Inferior parietal cortex (tissue), 1 donor: Measurements from ENCODE around the gene ZNF175.

ENCODE experiments used
- DNase-seq: peaks from one replicate; pipeline ENCODE4 v3.0.0-alpha.2; 2016; ENCODE audit errors: extremely low spot score

Gene ZNF175

DNA sequence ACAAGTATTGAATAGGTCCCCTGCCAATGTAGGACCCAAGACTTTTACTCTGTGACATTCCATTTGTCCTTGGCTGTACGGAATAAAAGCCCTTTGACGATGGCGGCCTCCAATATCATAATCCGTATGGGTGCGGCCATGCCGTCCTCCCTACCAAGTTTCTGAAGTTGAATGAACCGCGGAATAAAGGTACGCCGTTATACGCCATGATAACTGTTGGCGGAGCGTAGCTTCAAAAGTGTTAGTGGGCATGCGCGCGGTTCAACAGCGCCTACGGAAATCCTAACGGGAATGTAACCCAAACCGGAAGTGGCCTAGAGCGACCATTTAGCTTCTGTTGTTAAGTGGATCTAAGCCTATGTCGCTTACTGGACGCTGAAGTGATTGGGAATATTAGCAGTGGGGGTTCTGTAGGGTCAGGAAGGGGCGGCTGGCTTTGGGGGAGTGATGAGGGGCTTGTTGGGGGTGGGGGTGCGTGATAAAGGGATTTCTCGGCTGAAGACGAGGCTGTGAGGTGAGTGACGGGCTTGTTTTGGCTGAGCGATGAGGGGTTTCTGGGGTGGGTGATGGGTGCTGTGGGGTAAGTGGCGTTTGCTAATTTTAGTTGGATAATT, at the start of gene ZNF175:
ZNF175 (plus strand) TSS at position 322 of the 614 bp plus-strand sequence. CDS start 2,047 bp downstream, outside the sequence.
- peak; percentile 100 for DNase-seq

DNA sequence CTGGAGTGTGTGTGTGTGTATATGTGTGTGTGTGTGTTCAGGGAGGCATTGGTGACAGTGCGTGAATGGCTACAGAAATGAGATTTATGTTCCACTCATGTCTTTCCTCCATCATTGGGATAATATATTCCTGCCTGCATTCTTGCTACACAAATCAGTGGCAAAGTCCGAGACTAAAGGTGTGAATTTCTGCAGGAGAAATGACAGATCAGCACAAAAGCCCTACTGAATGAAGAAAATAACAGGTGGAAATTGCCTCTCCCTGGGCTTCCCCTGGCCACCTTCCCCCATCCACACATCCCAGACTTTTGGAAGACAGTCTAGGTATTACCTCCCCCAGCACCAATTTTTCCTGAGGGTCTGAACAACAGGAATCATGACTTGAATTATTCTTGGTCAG, 49.7 kb upstream of the ZNF175 start:
- DNase-seq, result no peak

DNA sequence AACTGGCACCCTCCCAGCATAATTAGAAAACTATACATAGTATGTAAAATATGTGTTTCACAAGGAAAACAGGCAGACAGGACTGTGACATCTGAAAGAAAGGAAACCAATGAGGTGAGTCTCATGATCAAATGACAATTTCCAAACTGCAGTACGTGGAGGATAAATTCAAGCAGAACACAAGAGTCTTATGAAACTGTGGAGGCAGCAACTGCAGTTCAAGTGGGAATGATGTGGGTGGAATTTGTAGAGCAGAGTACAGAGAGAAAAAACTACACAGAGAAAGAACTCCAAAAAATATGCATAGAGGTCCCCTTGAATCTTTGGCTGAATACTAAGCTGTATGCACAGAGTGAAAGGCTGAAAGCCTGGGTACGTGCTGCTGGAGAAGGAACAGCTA, 49.3 kb upstream of the ZNF175 start:
- peak; percentile 41 for DNase-seq

DNA sequence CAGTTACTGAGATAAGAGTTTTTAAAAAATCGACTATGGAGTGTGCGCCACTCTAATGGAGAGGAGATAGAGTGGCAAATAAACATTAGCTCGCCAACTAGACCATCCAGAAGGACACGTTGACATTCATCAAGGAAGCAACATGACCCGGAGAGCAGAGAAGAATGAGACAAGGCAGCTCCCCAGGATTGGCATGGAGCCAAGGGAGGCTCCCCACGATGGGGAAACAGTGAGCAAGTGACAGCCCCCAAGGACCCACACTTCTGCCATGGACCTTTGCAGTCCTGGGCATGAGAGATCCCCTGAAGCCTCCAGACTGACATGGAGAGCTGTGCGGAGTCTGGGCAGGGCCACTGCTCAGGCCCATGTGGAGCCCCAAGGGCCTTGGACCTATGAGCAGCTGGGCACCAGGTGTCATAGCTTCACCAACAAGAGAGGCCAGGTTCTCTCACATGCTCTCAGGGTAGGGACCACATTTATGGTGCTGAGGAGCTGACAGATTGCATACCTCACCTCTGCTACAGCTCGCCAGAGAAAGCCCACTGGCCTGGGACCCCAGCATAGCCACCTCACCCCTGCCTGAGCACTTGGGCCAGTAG, 46.3 kb upstream of the ZNF175 start:
- DNase-seq, result no peak

DNA sequence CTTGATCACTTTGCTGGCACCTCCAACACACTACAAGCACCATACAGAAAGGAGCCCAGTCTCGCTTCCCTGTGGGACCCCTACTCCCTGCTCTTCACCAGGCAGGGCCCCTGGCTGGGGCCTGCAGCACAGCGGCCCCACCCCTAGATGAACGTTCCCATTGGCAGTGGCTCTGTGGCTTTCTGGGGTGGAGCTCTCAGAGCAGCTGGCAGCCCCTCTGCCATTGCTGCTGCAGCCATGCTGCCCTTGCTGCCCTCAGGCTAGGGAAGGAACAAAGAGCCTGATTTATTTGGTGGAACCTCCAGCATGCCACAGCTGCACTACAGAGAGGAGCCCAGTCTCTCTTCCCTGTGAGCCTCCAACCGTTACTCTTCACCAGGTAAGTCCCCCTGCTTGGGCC, 45.4 kb upstream of the ZNF175 start:
- DNase-seq, result no peak

DNA sequence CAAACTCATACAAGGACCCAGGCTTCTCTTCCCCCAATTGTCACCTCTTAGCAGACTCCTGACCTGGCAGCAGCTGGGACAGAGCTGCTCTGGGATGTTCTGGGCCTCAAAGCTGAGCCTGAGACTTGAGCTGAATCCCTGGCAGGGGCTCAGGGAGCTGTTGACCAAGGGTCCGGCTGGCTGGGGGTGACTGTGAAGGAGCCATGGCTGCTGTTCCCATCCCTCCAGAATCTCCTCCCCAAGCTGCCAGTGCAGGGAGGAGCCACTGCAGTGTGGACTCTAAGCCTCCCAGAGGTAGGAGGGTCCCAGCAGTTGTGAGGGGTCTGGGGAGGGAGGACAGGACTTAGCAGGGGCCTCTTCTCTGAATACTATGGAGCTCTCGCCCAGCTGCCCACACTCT, 41.8 kb upstream of the ZNF175 start:
- no peak for DNase-seq

DNA sequence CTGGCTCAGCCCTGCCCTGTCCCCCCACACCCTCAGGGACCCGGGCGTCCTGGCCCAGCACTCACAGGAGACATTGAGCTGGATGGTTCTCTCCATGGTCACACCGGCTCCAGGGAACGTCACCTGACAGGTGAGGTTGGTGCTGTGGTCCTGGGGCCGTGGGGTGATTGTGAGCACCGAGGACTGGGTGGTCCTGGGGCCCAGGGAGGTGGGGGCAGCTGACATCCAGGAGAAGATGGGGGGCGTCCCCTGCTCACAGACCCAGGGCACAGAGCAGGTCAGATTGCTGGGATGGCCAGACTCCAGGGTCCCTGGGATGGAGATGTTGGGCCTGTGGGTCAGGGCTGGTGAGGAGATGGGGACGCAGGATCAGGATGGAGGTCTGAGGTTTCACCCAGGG, 40.5 kb upstream of the ZNF175 start:
- no peak for DNase-seq

DNA sequence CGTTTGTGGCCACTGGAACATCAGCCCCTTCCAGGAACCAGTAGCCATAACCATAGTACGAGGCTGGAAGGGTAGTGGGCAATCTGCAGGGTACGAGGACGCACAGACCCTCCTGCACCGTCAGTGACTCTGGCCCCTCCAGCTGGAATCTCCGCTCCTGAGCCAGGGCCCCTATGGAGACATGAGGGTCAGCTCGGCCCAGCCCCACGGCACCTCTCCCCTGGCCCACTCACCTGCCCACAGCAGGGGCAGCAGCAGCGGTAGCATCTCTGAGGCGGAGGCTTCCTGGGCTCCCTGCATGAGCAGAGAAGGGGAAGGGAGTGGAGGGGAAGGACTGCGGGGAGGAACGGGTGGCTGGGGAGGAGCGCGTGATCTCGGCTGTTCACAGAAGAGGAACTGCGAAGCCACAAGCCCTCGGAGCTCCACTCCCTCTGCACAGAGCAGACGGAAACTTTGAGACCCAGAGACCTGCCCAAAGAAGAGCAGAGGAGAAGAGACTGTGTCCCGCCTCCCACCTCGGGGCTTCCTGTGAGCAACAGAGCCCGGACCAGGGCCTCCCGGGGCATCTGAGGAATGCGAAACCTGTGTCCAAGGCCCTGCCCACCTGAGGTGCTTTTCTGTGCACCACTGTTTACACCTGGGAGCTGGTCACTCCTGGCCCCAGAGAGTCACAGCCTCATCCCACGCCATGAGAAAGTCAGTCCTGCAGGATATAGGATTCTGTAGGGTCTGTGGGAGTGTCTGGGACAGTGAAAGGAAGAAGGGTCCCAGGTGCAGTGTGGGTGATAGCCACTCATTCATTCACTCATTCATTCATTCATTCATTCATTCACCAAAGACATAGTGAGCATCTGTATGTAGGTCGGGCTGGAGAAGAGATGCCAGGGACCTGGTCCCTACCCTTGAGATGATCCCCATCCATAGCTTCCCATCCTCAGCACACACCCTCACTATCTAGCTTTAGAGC, 39.5 kb upstream of the ZNF175 start, which contains the start of gene SIGLEC6:
SIGLEC6 (minus strand) TSS at position 322 of the 967 bp plus-strand sequence; CDS start at position 300, 22 bp downstream.
- peak; percentile 29 for DNase-seq

DNA sequence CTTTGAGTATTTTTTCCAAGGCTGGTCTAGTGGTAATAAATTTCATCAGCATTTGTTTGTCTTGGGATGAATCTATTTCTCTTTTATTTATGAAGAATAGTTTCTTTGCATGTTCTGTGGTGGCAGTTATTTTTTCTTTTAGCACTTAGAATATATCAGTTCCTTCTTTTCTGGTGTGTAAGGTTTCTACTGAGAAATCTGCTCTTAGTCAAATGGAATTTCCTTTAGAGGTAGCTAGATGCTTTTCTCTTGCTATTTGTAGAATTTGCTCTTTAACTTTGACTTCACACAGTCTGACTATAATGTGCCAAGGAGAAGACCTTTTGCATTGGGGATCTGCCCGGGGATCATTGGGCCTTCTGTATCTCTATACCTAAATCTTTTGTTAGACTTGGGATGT, 35.5 kb upstream of the ZNF175 start:
- no peak for DNase-seq

DNA sequence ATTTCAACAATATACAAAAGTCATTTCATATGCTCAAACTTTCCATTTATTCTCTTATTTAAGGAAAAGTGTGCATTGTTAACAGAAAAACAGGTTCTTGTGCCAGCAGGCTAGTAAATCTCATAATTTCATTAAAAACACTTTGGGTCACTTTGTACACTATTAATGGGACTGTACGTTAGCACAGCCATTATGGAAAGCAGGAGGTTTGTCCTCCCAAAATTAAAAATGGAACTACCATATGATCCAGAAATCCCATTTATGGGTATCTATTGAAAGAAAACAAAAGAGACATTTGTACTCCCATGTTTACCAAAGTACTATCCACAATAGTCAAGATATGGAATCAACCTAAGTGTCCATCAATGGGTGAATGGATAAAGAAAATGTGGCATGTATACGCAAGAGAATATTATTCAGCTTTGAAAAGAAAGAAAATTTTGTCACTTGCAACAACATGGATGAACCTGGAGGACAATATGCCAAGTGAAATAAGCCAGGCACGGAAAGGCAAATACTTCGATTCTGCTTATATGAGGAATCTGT, 31.2 kb upstream of the ZNF175 start:
- no peak for DNase-seq

DNA sequence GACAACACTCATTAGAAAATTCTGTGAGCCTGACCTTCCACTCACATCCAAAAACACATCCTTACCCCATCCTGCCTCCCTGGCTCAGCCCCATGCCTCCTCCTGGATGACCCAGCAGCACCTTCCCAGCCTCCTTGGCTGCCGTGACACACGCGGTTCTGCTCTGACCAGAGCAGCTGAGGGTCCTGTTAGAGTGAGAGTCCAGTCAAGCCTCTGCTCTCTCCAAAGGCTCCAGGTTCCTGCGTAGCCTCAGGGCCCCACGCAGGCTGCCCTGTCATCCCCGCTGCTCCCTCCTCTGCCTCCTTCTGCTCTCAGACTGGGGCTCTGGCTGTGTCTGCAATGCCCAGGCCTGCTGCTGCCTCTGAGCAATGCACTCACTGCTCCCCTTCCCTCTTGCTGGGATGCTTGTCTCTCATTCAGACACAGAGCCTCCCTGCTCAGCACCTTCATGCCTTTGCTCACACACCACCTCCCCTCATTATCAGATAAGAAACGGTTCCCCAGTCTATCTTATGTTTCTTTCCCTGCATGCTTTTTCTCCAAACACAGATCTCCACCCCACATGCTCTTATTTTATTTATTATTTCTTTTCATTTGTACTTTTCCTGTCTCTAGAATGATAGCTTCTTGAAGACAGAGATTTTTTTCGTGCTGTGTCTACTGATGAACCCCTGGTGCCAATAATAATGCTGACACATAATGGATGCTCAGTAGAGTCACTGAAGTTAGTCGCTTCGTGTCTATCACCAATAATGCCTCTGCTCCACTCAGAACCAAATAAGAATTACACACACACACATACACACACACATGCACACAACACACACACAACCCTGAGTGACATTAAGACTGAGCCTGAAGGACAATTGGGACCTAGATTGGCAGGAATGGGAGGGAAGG, 29.4 kb upstream of the ZNF175 start:
- DNase-seq, result no peak

DNA sequence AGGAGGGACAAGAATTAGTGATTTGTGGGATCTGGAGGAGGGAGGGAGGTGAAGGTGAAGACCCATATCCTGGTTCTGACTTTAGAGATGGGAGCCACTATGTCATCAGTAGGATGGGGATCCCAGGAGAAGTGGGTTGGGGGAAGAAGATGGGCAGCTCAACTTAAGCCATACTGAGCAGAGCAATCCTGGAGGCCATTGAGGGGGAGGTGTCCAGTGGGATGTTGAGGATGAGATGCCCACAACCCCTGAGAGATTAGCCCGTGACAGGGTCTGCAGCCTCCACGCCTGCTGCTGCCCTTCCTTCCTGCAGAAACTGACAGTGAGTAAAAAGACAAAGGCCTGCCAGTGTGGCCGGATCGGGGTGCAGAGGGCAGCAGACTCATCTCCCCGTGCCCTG, 28.4 kb upstream of the ZNF175 start:
- no peak for DNase-seq

DNA sequence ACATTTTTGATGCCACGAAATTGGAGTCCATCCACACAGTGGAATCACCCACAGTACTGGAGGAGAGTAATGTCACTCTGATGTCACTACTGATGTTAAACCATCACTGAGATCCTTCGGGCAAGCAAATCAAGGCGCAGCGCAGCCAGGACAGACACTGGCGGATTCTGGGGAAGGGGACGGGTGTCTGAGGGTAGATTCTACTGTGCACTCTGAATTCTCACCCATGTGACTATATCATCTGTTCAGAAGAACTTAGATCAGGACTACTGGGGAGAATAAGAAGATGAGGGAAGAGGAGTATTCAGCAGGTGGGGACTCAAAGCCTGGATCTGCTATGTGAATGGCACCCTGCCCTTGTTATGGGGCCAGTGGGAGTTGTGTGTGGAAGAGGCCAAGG, 27.0 kb upstream of the ZNF175 start:
- DNase-seq, result no peak

DNA sequence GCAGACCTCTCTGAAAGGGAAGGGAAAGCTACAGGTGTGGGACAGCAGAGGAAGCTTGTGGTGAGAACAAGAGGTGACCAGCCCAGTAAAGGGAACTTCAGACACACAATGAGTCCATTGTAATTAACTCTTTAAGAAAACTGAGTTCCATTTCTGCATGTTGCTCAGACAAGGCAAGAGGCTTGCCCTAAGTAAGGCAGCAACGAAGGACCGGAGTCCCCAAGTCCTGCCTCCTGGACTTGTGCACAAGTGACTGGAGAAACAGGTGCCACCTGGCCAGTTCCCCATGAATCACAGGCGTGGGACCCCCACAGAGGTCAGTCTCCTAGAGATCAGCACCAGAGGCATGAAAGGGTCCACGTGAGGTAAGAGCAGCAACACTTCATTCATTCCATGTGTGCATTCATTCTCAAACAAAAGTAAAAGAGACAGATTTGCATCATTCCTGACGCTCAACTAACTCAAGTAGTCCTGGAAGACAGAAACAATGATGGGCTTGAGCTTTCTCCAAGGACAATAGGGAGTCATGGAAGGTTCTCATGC, 24.9 kb upstream of the ZNF175 start:
- no peak for DNase-seq

DNA sequence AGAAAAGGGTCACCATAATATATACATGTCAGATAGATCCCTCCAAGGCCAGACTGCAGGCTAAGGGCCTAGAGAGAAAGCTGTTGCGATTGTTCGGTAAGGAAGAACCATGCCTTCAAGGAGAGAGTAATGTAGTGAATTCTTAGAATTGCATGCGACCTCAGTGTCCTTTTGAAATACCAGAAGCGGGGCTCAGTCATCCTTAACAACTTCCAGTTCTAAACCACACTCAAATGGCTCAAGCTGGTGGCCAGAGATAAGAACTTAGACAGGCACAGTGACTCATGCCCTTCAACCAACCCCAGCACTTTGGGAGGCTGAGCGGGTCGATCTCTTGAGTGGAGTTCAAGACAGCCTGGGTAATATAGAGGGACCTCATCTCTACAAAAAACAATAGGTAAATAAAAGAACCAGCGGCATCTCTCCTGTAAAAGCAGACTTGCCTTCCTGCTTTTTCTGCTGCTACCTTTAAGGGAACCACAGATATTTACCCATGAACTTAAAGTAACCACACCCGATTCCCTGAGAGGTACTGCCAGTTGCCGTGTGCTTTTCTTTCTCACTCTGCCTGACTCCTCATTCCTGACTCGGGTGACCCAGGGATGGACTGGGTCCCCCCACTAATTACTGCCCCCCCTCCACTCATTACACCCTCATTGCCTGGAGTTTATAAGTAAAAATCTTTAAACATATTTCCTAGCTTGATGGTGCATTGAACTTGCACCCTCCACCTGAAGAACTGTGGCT, 24.3 kb upstream of the ZNF175 start:
- peak; percentile 46 for DNase-seq

DNA sequence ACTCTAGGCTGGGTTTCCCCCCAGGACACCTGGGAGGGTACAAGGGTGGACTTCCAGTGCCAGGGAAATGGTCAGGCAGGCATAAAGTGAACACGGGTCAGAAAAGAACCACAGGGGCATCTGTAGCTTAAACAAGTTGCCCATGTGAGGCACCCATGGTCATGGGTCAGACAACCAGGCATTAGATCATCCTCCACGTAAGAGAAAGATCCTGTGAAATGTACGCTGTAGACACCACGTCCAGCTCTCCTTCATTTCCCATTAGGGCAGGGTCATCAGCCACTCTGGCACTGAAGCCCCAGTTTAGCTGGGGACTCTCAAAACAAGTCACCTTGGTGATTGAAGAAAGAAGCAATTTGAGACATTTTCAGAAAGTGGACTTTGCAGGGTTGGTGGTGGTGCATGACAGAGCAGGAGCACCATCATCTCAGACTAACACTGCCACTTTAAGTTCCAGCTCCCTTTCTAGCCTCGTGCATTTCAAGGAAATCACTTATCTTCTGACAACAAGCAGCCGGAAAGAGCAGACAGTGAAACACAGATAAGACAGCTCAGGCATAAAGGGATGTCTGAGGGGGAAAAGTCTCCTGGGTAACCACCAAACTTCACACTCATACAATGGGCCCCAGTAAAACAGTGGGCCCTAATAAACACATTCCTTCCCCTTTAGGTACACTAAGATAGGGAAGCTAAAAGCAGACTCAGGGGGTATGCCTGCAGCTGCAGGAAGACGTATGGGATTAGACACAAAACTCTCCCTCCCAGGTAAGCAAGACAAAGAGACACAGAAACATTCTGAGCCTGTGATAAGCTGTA, 23.5 kb upstream of the ZNF175 start:
- DNase-seq, result peak; percentile 28

DNA sequence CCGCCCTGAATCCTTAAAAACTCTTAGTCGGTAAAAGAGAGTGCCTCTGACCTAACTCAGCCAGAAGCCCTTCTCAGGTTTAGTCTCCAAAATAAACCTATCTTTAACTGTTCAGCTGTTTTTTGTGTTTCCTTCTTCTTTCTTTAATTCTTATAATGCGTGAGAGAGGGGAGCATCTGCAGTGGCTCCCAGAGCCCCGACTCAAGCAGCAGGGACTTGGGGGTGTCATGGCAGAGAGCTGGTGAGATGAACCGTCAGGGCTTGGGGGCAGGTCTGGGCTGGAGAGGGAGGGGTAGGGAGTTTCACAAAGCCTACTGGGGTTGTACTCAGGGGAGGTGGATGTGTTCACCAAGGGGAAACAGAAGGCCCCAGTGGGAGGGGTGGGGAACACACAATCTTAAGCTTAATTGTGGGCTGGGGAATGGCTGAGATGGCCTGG, 22.9 kb upstream of the ZNF175 start:
- no peak for DNase-seq

DNA sequence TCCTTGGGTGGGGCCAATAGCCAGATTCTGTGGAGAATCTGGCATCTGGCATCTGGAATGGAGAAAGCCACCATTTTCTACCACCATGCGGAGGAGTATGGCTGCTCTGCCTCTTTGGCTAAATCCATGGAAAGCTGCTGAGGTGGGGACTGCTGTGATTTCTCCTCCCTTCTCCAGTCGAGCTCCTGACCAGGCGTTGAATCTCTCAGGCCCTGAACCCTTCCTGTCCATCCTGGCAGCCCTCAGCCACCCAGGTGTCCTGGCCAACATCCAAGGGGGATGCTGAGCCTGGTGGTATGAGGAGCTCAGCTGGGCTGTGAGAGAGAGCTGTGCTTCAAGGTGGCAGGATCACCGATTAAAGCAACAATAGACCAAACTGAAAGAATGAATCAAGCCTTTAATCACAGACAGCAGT, 22.2 kb upstream of the ZNF175 start:
- no peak for DNase-seq
